GM21423 (cell line): ENCODE results near the gene CD247.
A peak's percentile ranks its signal among the peaks of the same experiment; 100 is the strongest.

ENCODE experiments used
- ATAC-seq: cut with Tn5 transposase; IDR thresholded peaks from one replicate; pipeline ENCODE4 v1.9.1; 2021; ENCODE audit warnings: mild to moderate bottlenecking, moderate library complexity; ENCODE audit not compliant: unreplicated experiment

The CD247 gene

DNA sequence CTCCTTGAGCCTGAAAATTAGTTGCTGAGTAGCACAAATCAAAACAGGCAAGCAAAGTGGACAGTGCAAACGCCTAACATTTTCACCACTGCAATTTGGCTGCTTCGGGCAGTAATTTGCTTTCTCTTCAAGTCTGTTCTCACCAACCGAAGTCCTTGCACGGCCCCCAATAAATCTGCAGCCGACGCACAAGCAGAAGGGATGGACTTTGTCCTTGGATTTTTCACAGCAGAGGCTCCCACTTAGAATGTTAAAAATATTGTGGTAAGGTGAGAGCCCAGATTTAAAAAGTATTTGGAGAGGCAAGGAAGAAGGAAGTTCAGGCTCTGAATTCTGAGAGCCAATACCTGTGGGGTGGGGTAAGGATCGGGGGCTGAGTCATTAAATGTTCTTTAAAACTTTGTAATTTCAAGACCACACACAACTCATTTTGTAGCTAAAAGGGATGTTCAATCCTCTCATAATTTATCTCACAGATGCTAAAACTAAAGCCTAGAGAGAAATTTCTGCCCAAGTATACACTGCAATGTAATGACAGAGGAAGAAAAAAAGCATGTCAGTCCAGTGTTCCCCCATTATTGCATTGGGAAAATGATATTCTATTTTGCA, 6.2 kb downstream of the CD247 start:
- ATAC-seq: no peak

DNA sequence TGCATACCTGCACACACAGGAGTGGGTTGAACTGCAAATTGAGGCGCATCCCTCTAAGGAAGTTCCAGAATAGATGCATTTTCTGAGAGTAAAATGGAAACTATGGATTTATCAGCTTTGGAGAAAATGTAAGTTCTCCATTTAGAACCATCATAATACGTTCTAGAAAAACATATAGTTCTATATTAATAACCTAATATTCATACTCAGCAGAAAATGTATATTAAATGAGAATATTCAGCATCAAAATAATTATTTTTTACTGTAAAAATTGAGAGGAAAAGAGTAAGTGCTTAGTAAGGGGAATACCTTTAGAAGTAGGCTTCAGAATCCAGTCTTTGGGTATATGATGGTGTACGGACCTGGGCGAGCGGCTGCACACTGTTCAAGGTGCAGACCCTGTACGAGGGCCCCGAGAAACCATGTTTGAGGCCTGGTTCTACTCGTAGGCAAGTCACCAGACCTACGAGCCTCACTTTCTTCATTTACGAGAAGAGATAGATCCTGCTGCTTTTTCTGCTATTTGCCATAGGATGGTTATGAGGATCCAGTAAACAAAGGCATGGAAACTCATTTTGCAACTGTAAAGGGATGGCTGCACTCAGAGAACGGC, 6.8 kb downstream of the CD247 start:
- ATAC-seq: no peak

DNA sequence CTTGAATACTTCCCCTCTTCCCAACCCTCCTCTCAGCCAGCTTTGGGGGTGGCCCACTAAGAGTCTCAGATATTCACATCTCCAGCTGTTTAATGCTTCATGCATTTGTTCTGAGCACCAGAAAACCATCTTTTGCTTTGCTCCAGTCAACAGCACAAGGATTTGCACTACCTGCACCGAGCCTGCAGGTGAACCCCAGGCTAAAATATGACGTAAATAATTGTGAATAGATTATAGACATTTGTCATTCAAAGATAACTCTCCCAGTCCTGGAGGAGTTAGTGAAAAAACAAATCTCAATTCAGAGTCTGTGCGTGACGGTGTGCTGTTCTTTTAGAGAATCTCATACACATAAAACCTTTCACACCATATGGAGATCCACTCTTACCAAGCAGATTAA, 7.4 kb downstream of the CD247 start:
- no peak for ATAC-seq

DNA sequence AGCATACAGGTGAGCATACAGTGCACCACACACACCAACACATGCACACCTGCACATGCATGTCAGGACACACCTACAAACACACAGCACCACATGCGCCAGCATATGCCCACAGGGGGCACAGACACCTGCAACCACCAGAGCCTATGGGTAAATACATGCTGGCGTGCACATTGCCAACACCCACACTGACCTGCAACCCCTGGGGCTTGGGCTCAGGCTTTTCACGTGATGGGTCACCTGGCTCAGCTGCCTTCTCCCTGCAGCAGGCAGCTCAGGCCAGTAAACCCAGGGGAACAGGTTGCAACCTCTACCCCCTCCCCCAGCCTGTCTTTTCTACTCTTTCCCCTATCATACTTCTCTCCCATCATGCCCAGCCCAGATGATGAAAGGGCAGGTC, 8.1 kb downstream of the CD247 start:
- ATAC-seq: no peak

DNA sequence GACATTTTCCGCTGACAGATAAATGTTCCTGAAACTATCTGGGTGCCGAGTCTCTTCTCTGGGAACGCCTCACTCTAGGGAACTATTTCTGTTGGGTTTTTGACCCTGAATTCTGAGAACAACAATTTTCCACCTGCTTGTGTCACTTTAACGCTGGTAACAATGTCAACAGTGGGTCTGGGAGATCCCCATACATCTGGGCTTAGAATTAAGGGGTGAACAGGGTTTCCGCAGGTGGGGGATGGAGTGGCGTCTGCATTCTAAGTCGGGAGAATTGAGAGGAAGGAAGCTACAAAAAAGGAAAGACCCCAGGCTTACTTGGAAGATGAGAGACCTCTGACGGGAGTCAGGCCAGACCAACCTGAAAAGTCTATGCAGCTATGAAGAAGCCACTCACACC, 8.7 kb downstream of the CD247 start:
- no peak for ATAC-seq

DNA sequence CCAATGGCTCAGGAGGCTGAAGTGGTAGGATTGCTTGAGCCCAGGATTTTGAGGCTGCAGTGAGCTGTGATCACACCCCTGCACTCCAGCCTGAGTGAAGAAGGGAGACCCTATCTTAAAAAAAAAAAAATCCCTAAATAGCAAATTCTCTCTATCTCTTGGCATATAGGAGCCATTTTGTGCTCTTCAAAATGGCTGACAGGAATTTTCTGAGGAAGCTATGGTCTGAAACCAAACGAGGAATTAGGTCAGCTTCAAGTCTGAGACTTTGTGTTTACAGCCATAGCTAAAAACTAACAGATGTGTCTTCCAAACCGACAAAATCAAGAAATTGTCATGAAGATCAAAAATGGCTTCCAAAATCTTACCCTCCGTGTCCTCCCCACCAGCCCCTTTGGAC, 10.6 kb downstream of the CD247 start:
- ATAC-seq: no peak

DNA sequence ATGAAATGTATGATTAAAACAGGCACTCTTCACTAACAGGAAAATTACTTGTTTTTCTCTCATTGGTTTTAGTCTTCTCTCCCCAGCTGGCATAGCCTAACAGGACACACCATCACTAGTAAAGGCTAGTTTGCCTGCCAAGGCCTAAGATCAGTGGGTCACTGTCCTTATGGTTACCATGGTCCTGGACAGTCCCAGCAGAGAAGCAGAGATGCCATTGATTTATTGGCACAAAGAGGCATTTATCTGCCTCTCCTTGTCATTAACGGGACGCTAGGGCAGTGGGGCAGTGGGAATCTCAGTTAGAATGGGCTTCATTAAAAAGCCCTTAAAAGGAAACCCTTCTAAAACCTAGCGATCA, 13.9 kb downstream of the CD247 start:
- no peak for ATAC-seq

DNA sequence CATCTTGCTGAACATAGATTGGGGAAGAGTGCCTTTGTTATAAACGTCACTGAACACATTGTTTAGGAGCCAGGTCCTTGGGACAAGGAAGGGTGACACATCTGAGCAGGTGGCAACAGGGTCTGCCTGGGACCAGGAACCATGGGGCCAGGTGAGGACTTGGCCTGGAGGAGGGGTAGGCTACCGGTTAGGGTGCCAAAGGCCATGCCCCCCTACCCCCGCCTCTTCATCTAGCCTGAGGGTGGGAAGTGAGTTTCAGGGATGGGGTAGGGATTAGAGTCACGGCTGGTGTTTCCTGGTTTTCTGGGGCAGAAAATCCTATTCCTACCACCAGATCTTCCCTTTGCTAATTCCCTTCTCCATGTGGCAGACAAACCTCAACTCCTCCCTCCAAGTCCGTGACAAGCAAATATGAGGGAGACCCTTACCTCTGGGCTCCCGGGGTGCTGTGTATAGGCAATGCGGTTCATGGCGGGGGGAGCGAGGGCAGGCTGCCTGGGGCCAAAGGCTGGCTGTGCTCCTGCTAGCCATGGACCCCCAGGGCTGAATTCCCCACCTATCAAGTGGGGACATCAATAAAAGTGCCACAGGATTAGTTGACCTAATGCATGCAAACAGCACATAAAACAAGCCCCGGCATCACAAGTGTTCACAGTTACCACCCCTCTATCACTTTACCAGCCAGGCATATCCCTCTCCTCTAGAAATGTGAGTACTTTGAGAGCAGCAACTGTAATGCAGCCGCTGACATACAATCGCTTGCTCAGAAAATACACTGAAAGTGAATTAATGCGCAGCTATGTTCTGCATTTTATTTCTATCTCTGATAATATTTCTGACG, 14.5 kb downstream of the CD247 start:
- ATAC-seq: no peak

DNA sequence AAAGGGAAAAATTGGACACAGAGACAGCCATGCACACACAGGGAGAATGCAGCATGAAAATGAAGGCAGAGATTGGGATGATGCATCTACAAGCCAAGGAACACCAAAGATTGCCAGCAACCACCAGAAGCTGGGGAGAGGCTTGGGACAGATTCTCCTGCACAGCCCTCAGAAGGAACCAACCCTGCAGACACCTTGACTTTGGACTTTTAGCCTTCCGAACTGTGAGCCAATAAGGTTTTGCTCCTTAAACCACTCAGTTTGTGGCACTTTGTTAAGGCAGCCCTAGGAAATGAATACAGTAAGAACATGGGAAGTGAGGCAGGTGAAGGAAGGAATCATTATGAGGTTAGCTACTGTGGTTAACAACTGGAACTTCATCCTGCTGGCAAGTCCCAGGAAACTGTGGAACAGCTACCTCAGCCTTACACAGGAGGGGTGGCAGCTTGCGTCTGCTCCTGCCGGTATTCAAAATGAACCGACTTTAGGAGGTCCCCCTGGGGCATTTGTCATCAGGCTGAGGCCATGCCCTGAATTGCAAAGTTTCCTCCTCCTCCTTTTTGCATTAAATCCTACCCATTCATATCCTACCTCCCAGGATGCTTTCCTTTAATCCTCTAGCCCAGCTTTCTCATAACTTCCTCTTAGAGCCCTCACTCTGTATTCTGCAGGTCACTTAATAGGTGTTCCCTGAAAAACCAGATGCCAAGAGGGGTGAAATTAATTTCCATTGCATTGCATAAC, 15.4 kb downstream of the CD247 start:
- ATAC-seq: no peak

DNA sequence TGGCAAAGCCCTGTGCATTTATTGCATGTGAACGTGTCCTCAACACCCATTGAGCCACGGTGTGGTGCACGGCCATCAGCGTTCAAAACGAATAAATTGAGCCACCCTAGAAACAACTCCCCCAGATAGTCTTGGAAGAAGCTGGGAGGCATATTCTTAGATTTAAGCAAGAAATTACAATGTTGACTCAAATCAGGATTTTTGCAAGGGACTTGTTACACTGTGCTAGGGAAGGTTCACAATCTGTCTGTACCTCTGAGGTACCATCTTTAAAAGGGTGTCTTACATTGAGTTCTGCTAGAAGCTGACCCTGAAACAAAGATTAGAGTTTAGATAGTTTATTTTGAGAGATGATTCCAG, 16.2 kb downstream of the CD247 start:
- ATAC-seq: no peak

DNA sequence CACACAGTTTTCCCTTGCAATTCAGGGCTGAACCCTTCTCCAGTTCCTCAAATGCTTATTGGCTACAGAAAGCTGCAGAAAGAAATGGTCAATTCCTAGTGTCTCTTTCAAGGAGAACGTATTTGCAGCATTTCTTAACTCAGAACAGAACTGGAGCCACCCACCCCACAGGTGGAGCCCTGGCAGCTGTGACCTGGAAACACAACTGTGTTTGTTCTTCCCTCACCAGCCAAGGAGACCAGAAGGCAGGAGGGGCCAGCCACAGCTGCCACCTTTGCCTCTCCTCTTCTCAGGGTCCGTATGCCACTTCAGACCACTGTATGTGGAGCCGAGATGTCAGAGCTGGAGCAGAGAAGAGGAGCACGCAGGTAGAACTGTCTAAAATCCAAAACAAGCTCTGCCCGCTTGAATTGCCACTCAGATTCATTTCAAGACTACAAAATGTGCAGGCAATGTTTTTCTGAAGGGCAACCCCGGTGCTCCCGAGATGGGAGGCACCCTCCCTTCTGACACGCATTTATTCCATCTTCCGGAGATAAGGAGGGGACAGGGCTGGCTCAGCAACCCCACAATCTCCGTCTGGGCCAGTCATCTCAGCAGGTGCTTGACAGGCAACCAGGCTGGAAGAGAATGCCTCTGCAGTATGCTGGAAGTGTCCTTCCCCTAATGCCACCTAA, 16.7 kb downstream of the CD247 start:
- no peak for ATAC-seq

DNA sequence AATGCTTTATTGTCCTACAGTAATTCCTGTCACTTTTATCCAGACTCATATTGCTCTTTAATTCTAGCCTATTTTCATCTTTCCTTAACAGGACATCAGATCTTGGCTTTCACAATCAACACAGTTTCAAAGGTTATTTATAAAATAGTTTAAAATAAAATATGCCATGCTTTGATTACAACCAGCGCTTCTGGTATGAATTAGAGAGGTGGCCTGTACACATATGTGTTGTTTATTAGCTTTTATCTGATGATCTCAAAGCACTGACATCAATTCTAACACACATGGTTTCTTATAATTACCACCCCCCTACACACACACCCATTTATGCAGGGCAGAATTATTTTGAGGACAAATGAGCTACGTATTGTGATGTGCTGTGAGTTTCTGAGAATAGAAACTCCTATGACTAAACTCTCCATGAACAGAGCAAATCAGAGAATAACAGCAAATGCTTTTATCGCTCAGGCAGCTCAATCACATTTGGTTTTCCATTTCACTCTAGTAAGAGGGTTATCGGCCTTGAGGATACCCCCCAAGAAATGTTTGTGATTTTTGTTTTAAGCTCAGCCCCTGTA, 18.0 kb downstream of the CD247 start:
- no peak for ATAC-seq

DNA sequence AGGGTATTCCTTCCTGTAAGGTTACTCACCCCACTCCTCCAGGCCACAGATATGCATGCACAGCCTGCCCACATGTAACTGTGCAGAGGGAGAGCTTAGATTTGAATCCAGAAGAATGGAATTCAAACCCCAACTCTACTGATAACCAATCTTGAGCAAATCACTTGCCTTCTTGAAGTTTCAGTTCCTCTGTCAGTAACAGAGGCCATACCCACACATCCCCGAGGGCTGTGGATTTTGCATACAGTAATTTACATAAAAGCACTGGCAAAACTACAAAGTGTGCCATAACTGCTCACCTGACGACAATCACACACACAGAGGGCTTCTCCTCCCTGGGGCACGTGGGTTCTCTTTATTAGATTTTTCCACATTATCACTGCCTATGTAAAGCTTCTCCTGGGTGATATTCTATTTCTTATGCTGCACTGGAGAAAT, 18.6 kb downstream of the CD247 start:
- peak; percentile 93 for ATAC-seq

DNA sequence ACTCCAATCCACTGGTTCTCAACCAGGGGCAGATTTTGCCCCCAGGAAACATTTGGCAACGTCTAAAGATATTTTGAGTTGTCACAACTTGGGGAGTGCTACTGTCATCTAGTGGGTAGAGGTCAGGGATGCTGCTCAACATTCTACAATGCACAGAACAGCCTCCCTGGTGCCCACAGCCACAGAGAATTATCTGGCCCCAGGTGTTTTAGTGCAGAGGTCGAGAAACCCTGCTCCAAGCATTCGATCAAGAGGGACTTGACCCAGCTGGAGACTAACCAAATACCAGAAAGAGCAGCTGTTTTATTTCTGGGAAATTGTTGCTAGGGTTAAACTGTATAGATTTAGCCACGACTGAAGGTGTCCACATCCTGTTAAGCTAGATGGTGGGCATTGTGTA, 19.2 kb downstream of the CD247 start:
- peak; percentile 14 for ATAC-seq

DNA sequence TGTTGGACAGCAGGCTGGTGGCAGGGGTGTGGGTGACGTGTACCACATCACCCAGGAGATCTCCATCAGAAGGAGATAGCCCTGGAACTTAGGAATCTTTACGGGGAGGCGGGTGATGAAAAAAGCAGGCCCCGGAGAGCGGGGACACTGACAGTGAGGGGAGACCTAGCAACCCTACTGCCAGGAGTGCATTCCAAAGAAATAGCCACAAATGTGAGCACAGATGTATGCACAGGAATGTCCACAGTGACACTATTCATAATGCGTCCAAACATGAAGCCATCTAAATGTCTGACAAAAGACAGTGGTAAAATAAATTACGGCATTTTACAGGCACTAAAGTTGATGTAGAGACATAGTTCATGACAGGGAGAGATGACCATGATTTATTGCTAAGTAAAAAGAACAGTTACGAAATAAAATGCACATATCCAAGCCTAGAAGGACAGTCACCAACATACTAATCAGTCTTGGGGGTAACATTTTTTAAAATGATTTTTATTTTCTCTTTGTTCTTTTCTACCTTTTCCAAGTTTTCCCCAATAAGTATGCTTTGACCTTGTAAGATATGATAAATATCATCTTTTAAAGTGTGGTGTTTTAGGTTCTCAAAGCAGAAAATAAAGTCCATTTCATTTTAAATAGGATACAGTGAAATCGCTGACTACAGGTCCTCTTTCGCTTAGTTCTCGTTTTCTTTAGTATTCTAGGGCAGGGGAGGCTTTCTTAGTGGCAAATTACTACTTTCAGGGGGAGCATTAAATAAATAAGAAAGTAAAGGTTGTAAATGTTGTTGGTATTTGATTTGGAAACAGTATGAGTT, 21.3 kb downstream of the CD247 start:
- no peak for ATAC-seq

DNA sequence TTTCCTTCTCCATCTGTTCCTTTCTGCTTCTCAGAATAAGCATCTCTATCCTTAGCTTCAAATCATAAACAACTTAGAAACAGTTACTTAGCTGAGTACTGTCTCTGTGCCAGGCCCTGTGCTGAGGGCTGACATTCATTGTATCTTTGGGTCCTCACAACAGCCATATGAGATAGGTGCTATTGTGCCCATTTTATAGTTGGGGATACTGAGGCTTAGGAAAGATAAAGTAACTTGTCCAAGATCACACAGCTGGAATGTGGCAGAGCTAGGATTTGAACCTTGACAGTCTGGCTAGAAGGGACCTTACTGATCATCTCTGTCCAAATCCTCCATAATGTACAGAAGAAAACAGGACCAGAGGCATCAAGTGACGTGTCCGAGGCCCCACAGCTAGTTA, 25.0 kb downstream of the CD247 start:
- no peak for ATAC-seq

DNA sequence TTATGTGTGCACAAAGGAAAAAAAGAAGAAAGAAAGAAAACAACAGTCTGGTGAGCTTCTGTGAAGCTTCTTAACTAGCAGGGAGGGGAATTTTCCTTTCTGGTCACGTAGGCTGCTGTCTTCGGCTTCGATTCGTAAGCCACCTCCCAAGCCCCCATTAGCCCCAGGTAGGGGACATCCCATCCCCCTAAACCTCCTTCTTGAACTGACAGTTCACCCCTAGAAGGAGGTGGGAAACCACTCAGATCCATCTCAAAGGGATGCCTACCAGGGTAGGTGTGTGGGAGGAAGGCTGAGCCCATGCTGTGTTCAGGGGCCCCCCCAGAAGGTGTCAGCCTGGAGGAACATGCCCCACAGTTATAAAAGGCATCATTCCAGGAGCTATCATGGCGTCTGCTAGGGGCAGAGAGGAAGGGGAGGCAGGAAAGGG, 25.8 kb downstream of the CD247 start:
- no peak for ATAC-seq

DNA sequence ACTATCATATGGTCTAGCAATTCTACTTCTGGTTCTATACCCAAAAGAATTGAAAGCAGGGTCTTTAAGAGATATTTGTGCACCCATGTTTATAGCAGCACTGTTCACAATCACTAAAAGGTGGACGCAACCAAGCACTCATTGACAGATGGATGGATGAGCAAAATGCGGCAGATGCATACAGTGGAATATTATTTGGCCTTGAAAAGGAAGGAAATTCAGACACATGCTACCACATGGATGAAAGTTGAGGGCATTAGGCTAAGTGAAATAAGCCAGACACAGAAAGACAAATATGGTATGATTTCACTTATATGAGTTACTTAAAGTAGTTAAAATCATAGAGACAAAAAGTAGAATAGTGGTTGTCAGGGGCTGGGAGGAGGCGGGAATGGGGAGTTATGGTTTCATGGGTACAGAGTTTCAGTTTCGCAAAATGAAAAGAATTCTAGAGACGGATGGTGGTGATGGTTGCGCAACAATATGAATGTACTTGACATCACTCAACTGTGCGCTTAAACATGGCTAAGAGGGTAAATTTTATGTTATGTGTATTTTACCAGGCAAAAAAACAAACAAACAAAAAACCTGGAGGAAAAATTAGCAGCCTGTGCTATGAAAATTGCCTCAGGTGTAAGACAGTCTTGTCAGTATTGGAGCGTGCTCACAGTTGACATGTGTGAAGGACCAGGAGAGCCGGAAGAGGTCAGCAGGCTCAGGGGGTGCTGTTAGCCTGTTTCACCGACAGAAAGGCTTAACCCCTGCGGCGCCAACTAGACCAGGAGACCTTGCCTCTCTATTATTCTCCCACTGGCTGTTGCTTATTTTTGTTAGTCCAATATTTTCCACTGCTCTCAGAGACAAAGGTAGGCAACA, 26.5 kb downstream of the CD247 start:
- no peak for ATAC-seq

DNA sequence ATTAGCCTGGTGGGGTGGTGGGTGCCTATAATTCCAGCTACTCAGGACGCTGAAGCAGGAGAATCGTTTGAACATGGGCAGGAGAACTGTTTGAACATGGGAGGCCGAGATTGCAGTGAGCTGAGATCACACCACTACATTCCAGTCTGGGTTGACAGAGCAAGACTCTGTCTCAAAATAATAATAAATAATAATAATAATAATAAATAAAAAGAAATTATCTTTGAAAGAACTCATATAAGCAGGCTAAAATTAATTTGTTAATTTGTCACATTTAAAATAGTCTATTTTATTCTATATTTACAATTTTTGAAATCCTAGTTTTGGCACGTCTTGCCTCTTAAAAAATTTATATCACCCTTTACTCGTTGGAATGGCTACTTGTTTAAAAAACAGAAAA, 27.6 kb downstream of the CD247 start:
- ATAC-seq: no peak
